Stimulated activated CD8-positive, alpha-beta memory T cell treated with anti-CD3 and anti-CD28 coated beads, Interleukin-4, amount 100 ng/mL, for 4 hours (primary cell): Measurements from ENCODE around the gene TTC16.
A peak's percentile ranks its signal among the peaks of the same experiment; 100 is the strongest.

Experiments
- DNase-seq, 2 donors: peaks; one replicate each; pipeline ENCODE4 v3.0.0-alpha.2; 2020; ENCODE audit warnings: low read depth in 2 of 2, low spot score in 1 of 2

Gene TTC16

GRCh38 chr9:127763918-127764384 lies 48.1 kb downstream of the TTC16 start:
- no peak for DNase-seq

- DNase-seq: no peak
Observed at GRCh38 chr9:127765418-127765817, 49.5 kb downstream of the TTC16 start.

GRCh38 chr9:127767410-127767809 lies 51.5 kb downstream of the TTC16 start:
- no peak for DNase-seq

GRCh38 chr9:127767909-127768331 lies 52.0 kb downstream of the TTC16 start:
- DNase-seq: no peak

GRCh38 chr9:127768698-127769097 lies 52.8 kb downstream of the TTC16 start:
- DNase-seq: no peak

GRCh38 chr9:127769101-127769500 lies 53.2 kb downstream of the TTC16 start:
- no peak for DNase-seq

- no peak for DNase-seq
Observed at GRCh38 chr9:127769929-127770582, 54.2 kb downstream of the TTC16 start.

GRCh38 chr9:127770583-127770904 lies 54.7 kb downstream of the TTC16 start:
- DNase-seq: no peak

- peak; percentile 84 to 93 for DNase-seq
Observed at GRCh38 chr9:127770905-127771569, 55.2 kb downstream of the TTC16 start.

GRCh38 chr9:127771570-127772189 lies 55.8 kb downstream of the TTC16 start:
- no peak for DNase-seq

GRCh38 chr9:127772603-127773002 lies 56.7 kb downstream of the TTC16 start:
- no peak for DNase-seq

GRCh38 chr9:127773272-127773671 lies 57.4 kb downstream of the TTC16 start:
- DNase-seq: no peak

GRCh38 chr9:127773981-127774380 lies 58.1 kb downstream of the TTC16 start:
- DNase-seq: no peak

- peak; percentile 54 to 61 for DNase-seq
Observed at GRCh38 chr9:127776195-127776923, 60.5 kb downstream of the TTC16 start.

- no peak for DNase-seq
Observed at GRCh38 chr9:127776924-127777289, 61.0 kb downstream of the TTC16 start.

GRCh38 chr9:127777368-127777980 lies 61.6 kb downstream of the TTC16 start:
- DNase-seq: no peak

- no peak for DNase-seq
Observed at GRCh38 chr9:127778280-127779135, 62.6 kb downstream of the TTC16 start, which contains the start of gene SH2D3C. Gene SH2D3C (minus strand): TSS chr9:127778666. CDS start chr9:127778627, 39 bp downstream.

- peak in 1 of 2 donors; percentile 55 for DNase-seq
Observed at GRCh38 chr9:127779136-127779981, 63.5 kb downstream of the TTC16 start.

GRCh38 chr9:127780126-127780885 lies 64.4 kb downstream of the TTC16 start:
- no peak for DNase-seq
